NCI-H1105 (cell line): ENCODE measurements around the gene DCXR.

ENCODE experiments used
- DNase-seq: peaks from one replicate; lab custom pipeline; 2025; lab: John Stamatoyannopoulos, UW

Gene DCXR

GRCh38 chr17:82022310-82022980, 15.1 kb downstream of the DCXR start, which contains the start of gene CENPX:
TSS of gene CENPX (minus strand) at chr17:82022878. CDS start at chr17:82022861, 17 bp downstream.
- DNase-seq, result no peak

DNA sequence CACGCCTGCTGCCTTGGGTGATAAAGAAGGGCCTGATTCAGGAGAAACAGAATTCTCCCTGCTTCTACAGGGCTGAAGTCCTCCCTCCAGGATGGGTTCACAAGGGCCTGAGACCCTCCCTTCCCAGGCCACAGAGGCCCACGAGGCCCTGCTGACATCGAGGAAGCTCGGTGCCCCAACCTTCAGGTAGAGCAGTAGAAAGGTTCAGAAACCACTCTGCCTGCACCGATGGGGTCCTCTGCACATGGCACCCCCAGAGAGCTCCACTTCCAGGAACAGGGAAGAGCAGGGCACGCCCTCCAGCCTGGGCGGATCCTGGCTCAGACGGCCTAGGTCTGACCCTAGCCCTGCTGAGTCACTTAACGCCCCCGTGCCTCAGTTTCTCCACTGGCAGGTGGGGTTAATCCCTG, 15.6 kb downstream of the DCXR start:
- DNase-seq, result no peak

DNA sequence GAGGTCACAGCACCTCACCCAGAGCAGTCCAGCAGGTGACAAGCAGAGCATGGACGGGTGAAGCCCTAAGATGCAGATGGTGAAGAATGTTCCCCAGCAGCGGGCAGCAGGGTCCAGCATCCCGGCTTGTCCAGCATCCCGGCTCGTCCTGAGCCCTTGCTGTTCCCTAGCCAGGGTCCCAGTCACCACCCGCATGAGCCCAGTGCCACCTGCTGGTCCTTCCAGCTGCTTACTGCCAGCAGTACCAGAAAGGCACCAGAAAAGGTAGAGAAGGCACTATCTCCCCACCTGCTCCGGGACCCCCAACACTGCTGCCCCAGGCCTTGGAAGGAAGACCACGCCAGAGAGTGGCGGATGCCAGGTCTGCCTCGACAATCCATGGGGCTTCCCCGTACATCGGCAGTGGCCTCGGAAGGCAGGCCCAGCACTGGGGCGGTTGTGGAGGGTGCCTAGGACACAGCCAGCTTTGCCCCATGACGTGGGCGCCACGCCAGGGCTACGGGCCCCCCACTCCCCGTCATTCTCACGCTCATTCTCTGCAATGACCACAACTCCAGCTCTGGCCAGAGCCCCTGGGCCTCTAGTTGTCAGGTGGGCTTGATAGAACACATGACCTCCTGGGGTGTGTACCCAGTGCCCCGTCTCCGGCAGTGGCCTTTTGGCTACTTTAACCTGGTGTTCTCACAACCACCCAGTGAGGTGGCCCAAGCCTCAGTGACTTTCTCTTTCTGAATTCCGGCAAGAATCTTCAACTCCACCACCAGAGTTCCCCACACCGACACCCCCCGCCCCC, 16.2 kb downstream of the DCXR start:
- no peak for DNase-seq

- no peak for DNase-seq
Measured at GRCh38 chr17:82020572-82021106, 16.9 kb downstream of the DCXR start.

DNA sequence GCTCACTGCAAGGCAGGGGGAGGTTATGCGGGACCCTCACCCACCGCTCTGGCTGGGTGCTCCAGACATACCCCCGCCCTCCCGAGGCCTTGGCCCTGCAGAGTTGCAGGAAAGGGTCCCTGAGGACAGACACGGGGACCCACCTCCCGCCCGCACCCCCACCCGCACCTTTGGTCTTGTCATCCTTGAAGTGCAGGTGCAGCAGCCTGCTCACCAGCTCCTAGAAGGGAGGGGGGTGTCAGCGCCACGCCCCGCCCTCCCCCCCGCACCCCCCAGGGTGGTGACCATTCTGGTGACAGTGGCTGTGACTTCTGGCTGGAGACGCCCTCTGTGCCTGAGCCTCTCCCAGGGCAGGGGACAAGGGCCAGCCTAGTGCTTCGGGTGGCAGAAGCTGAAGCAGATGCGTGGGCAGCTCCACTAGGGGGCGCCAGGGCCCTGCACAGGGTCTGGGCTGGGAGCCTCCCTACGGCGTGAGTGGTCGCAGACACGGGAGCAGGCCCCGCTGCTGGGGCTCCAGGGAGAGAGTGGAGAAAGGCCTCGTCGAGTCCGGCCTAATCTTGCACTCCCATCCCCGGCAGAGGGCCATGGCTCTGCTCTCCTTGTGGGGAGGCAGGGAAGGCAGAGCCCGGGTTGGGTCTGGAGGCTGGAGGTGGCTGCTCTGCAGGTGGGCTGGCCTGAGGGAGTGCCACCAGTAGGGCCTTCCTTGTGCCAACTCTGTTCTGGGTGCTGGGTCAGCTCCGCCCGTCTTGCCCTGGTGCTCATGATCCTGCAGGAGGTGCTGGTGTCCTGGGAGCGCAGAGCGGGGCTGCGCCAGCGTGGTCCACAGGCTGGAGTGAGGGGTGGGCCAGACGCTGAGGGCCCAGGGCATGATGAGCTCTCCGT, 17.6 kb downstream of the DCXR start:
- peak; percentile 23 for DNase-seq

- no peak for DNase-seq
Measured at GRCh38 chr17:82018989-82019689, 18.4 kb downstream of the DCXR start.

DNA sequence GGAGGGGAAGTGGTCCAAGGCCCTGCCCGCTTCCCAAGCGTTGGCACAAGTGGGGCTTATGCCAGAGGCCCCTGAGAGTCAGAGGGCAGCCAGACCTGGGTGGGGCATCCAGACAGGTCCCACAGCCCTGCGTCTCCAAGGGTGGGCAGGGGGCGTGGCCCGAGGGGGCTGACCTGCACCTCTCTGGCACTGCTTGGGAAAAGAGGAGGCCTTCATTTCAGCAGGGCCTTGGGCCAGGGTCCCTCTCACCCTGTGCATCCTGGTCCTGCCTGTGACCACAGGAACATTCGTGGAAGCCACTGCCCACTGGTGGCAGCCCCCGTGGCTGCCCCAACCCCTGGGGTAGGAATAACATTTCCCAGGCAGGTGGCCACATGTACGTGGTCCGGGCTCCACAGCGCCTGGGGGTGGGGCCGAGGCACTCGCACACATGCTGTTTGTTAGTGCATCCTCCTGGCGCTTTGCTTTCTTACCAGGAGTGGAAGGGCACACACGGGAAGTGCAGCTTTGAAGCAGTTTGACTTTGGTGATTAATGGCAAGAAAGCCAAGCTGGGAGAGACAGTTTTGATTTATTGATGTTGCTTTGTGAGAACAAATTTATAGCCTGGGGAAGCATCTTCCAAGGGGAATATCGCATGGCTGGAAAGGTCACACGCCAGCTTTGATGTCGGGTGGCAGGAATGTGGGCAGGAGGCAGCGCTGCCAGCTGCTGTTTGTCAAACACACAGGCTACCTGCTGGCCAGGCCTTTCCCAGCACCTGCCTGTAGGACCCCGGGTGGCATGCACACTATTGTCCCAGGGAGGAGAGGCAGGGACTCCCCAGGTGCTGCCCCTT, 19.1 kb downstream of the DCXR start:
- no peak for DNase-seq

DNA sequence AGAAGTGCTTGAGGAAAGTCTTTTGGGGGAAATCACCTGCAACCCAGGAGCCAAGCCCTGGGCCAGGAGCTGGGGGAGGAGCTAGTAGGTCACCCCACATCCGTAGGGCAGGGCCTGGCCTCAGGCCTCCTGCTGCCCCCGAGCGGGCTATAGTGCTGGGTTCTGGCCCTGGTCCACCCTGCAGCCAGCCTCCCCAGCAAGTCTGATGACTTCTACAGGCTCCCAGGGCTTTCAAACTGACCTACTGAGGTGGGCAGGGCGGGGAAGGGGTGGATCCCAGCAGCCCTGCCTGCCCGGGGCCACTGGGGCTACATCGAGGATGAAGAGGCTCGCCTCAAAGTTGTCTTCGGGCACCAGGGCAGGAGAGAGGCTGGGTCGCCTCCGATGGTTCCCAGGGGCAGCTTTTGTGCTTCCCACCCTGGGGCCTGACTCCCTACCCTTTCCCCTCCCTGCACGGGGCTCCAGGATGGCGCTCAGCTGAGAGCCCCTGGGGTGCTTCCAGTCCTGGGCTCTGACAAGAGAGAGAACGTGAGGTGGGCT, 19.8 kb downstream of the DCXR start:
- DNase-seq, result no peak

DNA sequence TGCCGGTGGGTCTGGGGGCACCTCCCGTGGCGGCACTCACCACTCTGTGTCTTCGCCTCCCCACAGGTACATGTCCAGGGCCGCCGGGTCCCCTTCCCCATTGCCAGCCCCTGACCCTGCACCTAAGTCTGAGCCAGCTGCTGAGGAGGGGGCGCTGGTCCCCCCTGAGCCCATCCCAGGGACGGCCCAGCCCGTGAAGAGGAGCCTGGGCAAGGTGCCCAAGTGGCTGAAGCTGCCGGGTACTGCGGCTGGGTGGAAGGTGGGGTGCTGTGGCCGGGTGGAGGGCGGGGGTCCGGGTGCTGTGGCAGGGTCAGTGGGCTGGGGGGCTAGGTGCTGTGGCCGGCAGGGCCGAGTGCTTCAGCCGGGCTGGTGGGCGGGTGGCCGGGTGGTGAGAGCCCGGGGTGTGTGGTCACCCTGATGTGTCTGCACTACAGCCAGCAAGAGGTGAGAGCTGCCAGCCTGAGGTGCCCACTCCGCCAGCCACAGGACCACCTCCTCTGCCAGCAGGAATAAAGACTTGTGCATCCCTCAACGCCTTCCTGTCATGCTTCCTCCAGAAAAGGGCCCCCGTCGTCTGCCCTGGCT, 20.5 kb downstream of the DCXR start:
- no peak for DNase-seq

DNA sequence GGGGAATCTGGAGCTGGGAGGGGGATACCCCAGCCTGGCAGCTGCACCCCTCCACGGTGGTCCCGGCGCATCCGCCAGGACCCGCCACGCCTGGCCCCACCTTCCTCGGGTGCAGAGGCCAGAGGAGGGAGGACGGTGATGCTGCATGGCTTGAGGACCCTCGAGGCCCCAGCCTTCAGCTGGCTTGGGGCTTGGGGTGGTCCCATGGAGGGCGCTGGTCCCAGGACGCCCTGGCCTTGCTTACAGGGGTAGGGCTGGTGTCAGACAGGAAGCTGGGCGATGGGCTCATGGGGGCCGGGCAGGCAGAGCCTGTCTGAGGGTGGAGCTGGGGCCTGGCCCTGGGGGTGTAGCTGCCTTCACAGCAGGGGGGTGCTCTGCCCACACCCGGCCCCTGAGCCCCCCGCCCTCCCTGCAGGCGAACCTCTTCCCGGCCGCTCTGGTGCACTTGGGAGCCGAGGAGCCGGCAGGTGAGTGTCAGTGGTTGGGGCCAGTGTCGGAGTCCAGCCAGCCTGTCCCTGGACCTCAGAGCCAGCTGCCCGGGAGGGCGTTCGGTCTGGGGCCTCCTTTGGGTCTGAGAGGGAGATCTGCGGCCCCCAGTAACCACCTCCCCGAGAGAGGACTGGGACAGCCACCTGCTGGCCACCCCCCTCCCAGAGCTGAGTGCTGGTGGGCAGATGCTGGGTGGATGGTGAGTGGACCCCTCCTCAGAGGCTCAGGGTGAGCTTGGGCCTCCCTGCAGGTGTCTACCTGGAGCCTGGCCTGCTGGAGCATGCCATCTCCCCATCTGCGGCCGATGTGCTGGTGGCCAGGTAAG, 21.2 kb downstream of the DCXR start:
- DNase-seq, result no peak

GRCh38 chr17:82015311-82015971, 22.1 kb downstream of the DCXR start:
- DNase-seq, result no peak

- no peak for DNase-seq
Measured at GRCh38 chr17:82014971-82015310, 22.6 kb downstream of the DCXR start.

DNA sequence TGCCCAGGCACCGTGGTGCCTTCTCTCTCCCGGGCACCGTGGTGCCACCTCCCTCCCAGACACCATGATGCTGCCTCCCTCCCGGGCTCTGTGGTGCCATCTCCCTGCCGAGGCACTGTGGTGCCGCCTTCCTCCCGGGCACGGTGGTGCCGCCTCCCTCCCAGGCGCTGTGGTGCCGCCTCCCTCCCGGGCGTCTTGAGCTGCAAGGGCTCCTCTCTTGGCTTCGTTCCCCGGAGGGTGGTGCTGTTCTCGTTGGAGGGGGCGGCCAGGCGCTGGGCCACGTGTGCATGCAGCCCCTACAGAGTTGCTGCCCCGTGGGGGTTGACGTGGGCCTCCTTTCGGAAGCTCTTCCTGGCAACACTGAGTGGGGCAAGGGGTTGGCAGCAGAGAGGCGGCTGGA, 23.1 kb downstream of the DCXR start:
- no peak for DNase-seq

DNA sequence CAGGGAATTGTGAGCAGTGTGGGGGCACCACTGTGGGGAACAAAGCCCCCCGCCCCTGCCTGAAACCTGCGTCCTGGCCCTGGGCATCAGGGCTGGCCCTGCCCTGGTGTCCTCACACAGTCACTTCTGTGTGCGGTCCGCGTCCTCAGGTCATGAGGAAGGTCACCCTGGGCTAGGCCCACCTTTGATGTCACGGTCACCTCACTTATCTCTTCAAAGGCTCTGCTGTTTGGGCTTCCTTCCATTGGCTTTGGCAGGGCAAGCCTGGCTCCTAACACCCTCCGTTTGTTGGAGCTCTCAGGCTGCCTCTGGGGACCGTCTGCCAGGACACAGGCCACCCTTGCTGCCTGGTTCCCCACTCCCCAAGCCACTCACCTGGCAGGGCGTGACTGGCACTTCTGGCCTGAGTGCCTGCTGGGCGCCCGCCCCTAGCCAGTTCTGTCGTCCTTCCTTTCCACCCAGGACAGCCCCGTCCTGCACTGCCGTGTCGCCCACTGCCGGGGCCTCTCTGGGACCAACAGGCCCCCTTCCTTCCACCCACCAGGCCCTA, 23.6 kb downstream of the DCXR start:
- no peak for DNase-seq

DNA sequence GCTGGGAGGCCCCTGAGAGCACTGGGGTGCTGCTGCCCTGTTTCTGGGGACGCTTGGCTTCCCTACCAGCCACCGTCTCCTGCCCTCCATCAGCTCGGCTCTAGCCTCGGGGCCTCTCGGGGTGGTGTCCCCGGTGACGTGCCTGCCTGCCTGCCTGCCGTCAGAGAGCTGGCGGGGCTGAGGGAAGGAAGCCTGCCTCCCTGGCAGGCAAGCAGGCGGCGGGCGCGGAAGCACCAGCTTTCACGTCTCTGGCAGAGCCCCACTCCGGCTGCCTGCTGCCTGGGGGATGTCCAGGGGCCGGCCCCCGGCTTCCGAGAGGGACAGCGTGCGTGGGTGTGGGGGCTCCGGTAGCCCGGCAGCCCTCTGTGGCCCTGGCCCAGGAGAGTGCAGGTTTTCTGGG, 24.2 kb downstream of the DCXR start:
- no peak for DNase-seq

DNA sequence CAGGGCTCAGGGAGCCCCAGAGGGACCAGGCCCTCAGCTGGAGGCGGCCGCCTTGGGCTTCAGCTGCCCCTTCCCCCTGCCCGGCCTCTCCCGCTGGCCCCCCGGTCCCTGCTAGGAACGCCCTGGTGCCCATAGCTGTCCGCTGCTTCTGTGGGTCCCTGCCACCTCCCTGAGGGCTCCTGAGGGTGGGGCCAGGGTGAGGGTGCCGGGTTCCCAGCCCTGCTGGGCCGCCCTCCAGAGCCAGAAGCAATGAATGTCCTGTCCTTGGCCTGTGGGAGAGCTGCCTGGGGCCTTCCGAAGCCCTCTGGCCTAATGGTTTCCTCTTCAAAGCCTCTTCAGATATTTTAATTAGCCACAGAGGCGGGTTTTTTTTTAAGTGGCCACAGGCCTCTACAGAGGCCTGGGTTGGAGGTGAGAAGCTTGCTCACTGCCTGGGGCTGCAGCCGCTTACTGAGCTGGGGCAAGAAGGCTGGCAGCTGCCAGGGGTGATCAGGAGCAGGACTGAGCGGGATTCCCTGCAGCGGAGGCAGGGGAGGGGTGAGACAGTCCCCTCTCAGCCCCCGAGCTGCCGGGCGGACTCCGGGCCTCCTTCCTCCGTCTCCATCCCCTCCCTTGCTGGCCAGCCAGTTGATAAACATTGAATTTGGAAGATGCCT, 24.7 kb downstream of the DCXR start:
- DNase-seq, result no peak

DNA sequence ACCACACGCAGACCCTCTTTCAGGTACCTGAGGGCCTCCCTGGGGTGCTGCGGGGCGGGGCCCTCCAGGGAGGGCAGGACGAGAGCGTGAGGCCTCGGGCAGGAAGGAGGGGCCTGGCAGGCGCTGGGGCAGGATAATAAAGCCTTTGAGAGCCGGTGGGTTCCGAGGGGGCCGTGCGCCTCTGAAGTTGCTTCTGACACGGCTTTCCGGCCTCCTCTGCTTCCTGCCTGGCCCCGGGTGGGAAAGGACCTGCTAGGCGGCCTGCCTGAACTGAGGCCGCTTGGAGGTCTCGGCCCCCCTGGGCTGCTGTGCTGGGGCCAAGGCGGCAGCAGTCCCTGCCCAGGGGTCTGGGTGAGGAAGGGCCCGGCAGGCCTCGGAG, 25.2 kb downstream of the DCXR start:
- no peak for DNase-seq

- DNase-seq, result no peak
Measured at GRCh38 chr17:82011617-82012187, 25.8 kb downstream of the DCXR start.
